Heart left ventricle (tissue), 16 donors: Measurements from ENCODE around the gene UBR2. TPM values are rescaled to one million over a fixed set of nuclear protein-coding genes. Genes with fewer than 3 reads are reported as not detected.

ENCODE experiments used
- ATAC-seq, 4 donors: fragments of 200-7000 bp; cut with Tn5 transposase; one replicate each; pipeline ENCODE4 v1.9.1; 2020 to 2022; ENCODE audit warnings: moderate library complexity in 4 of 4, mild to moderate bottlenecking in 3 of 4, moderate number of reproducible peaks in 1 of 4
- DNase-seq, 5 donors: peaks; one replicate each; pipeline ENCODE4 v3.0.0-alpha.2; 2020
- H3K27ac ChIP-seq, 12 donors: fragments of 200-600 bp; sonication (generic) in 4 of 12; one replicate each; pipeline versions ENCODE4 v1.5.0 to v1.8.0; 2016 to 2022; ENCODE audit warnings: mild to moderate bottlenecking in 2 of 12
- H3K27me3 ChIP-seq, 9 donors: fragments of 200-600 bp; sonication (generic) in 2 of 9; one replicate each; pipeline versions ENCODE4 v1.5.1 to v1.8.0; 2016 to 2022; ENCODE audit warnings: mild to moderate bottlenecking in 3 of 9
- H3K36me3 ChIP-seq, 9 donors: fragments of 200-600 bp; sonication (generic) in 2 of 9; one replicate each; pipeline versions ENCODE4 v1.5.0 to v1.8.0; 2018 to 2022; ENCODE audit warnings: mild to moderate bottlenecking in 2 of 9
- H3K4me1 ChIP-seq, 12 donors: fragments of 200-600 bp; sonication (generic) in 4 of 12; one replicate each; pipeline versions ENCODE4 v1.5.0 to v1.8.0; 2016 to 2022; ENCODE audit warnings: mild to moderate bottlenecking in 3 of 12
- H3K4me3 ChIP-seq, 12 donors: fragments of 200-600 bp; sonication (generic) in 4 of 12; one replicate each; pipeline versions ENCODE4 v1.5.0 to v1.8.0; 2017 to 2022; ENCODE audit warnings: mild to moderate bottlenecking in 9 of 12, moderate library complexity in 4 of 12
- H3K9me3 ChIP-seq, 12 donors: fragments of 200-600 bp; sonication (generic) in 4 of 12; one replicate each; pipeline versions ENCODE4 v1.5.0 to v1.8.0; 2016 to 2022; ENCODE audit warnings: mild to moderate bottlenecking in 1 of 12
- CTCF ChIP-seq, 12 donors: fragments of 200-600 bp; sonication (generic) in 4 of 12; IDR thresholded peaks; one replicate each; pipeline versions ENCODE4 v1.5.0 to v1.8.0; 2018 to 2022; ENCODE audit warnings: antibody characterized with exemption in 12 of 12, mild to moderate bottlenecking in 5 of 12
- POLR2A ChIP-seq, 2 donors: fragments of 450-650 bp; IDR thresholded peaks; one replicate each; pipeline ENCODE4 v1.6.1; 2017; ENCODE audit warnings: antibody characterized with exemption in 2 of 2, mild to moderate bottlenecking in 2 of 2, moderate library complexity in 2 of 2
- WGBS, 4 donors: extraction: QIAGEN DNeasy Blood & Tissue Kit in 2 of 4; methylation state at CpG; one replicate each; pipeline versions ENCODE4 v1.1.5 to v1.1.7; 2013 to 2018; 5-methylcytosine and 5-hydroxymethylcytosine counted together
- intact Hi-C, 10 donors: fragments of 100-400 bp; cut with DNase I; formaldehyde crosslinking; loops; one replicate each; pipeline versions ENCODE4 v1.11.1 to v1.14.2; 2022
- polyA plus RNA-seq, 2 donors: library from polyadenylated mRNA; stranded (reverse); fragments of 200-250 nt; gene quantifications; one replicate each; pipeline ENCODE4 v1.2.3, GENCODE V29; 2013
- total RNA-seq, 9 donors: library from RNA; depleted of rRNA in 2 of 9; stranded (reverse); fragments of >200 nt in 2 of 9; fragmentation: NEBNext Ultra II Directional in 3 of 9; extraction: Animal tissue kit (Norgen Biotek cat#: 25700) in 3 of 9; gene quantifications; one replicate each; pipeline versions ENCODE4 v1.1.0 to v1.2.4, GENCODE V29; 2016 to 2023
- donor health status: ischemic (EF 13 %, LVEDD 7.1; RV severe dilation, severe dysfunction).
- donor health status: healthy with polysubstance abuse.
- donor health status: DM: no; HTN: yes; CAD: no.
- donor health status: DM: no; HTN: no; CAD: no.
- donor health status: ischemic (EF 25% LVEDD 6.9; RV normal size, moderate dysfunction).
- donor health status: ischemic (EF 25% LVEDD 5.7; RV mildly dilated, moderate dysfunction).
- donor health status: healthy.
- donor health status: DM: yes; HTN: yes; CAD: no.
- donor health status: ischemic (EF 35%, LVEDD 5.7; RV mildly dilated, moderate dysfunction).
- donor health status: nonischemic (EF 11% LVEDD 7.7; RV severe dilation, severe dysfunction).
- donor health status: DM: yes; HTN: yes; CAD: no.
- donor health status: PGD.
- donor health status: ischemic (EF 29% LVEDD 5.4; RV normal size, mild dysfunction).
- donor health status: nonischemic (EF 23%, LVEDD 6.1; RV moderate dilation, normal function).

Gene UBR2
- total and polyA plus RNA-seq, 11 donors: 9.9 to 35.9 (median 30.1) TPM

- no peak for TF ChIP-seq POLR2A (IDR thresholded peaks at IDR 0.05)
- no peak for TF ChIP-seq CTCF (IDR thresholded peaks at IDR 0.05)
- H3K4me3 ChIP-seq: no peak overlapping the region
- H3K4me1 ChIP-seq: no peaks in the 10 kb centered on the region
- H3K9me3 ChIP-seq: no peaks in the 10 kb centered on the region
- H3K27ac ChIP-seq: no peak overlapping the region
- H3K36me3 ChIP-seq: peaks cover 0 to 100% (median 100%) of the 10 kb centered on the region in 9 donors
- intact Hi-C loops: loop anchor here in 1 of 10 donors (5.0 kb wide), 1 partner anchor 32 kb away; no protein-coding TSS in a partner anchor
- no peak for ATAC-seq
- no peak for DNase-seq
- 91 to 94% (median 93%) methylated on average over 3 of the region's 3 CpGs for WGBS, 4 donors
- no peaks in the 10 kb centered on the region for H3K27me3 ChIP-seq
These were observed 111.0 kb downstream of the UBR2 start for GRCh38 chr6:42674780-42675179.

- no peaks in the 10 kb centered on the region for H3K27me3 ChIP-seq
- no peaks in the 10 kb centered on the region for H3K4me1 ChIP-seq
- 93 to 96% (median 93%) methylated on average over 5 of the region's 5 CpGs for WGBS, 4 donors
- intact Hi-C loops: loop anchor here in 1 of 10 donors (5.0 kb wide), 1 partner anchor 37 kb away; no protein-coding TSS in a partner anchor
- no peak overlapping the region for H3K27ac ChIP-seq
- no peaks in the 10 kb centered on the region for H3K9me3 ChIP-seq
- DNase-seq: no peak
- ATAC-seq: no peak
- no peak overlapping the region for H3K4me3 ChIP-seq
- peaks cover 0 to 100% (median 100%) of the 10 kb centered on the region in 9 donors for H3K36me3 ChIP-seq
- TF ChIP-seq POLR2A (IDR thresholded peaks at IDR 0.05) (no peak), CTCF (IDR thresholded peaks at IDR 0.05) (no peak)
These were observed 115.5 kb downstream of the UBR2 start for GRCh38 chr6:42679358-42679757.

- Histone ChIP-seq H3K27ac (no peak overlapping the region), H3K4me1 (peaks cover 0 to 22% (median 6%) of the 10 kb centered on the region in 12 donors), H3K27me3 (no peaks in the 10 kb centered on the region), H3K9me3 (no peaks in the 10 kb centered on the region), H3K36me3 (peaks cover 0 to 97% (median 89%) of the 10 kb centered on the region in 9 donors), H3K4me3 (no peak overlapping the region)
- DNase-seq (no peak), ATAC-seq (no peak)
- no peak for TF ChIP-seq POLR2A (IDR thresholded peaks at IDR 0.05)
- no peak for TF ChIP-seq CTCF (IDR thresholded peaks at IDR 0.05)
- 58 to 74% (median 64%) methylated on average over 3 of the region's 3 CpGs for WGBS, 4 donors
- intact Hi-C loops: no loop called here
These were observed 124.5 kb downstream of the UBR2 start for GRCh38 chr6:42688281-42688680.

GRCh38 chr6:42689371-42689770 is 125.5 kb downstream of the UBR2 start:
- Histone ChIP-seq H3K4me3 (no peak overlapping the region), H3K27ac (no peak overlapping the region), H3K27me3 (no peaks in the 10 kb centered on the region), H3K4me1 (peaks cover 0 to 33% (median 7%) of the 10 kb centered on the region in 12 donors), H3K36me3 (peaks cover 0 to 96% (median 83%) of the 10 kb centered on the region in 9 donors), H3K9me3 (no peaks in the 10 kb centered on the region)
- TF ChIP-seq CTCF (IDR thresholded peaks at IDR 0.05): no peak
- no peak for TF ChIP-seq POLR2A (IDR thresholded peaks at IDR 0.05)
- DNase-seq: no peak
- intact Hi-C loops: no loop called here
- ATAC-seq: no peak
- WGBS, 4 donors: 71 to 83% (median 78%) methylated on average over 6 to 7 of the region's 7 CpGs
